HepG2 (cell line): Measurements from ENCODE around the gene ABCD4. TPM values are rescaled to one million over a fixed set of nuclear protein-coding genes. Genes with fewer than 3 reads are reported as not detected.

ENCODE experiments used
- CCDC6 ChIP-seq: sonication (generic); formaldehyde crosslinking; IDR thresholded peaks from 2 replicates; pipeline ENCODE4 v1.8.1; 2022; ENCODE audit warnings: mild to moderate bottlenecking, missing genetic modification reagents, moderate library complexity
- HMG20A ChIP-seq: IDR thresholded peaks from 2 replicates; pipeline ENCODE4 v1.6.1; 2016; ENCODE audit warnings: borderline replicate concordance
- KLF12 ChIP-seq: sonication (generic); formaldehyde crosslinking; IDR thresholded peaks from 2 replicates; pipeline ENCODE4 v1.4.0; 2020; ENCODE audit warnings: missing genetic modification reagents, borderline replicate concordance
- MEF2D ChIP-seq: sonication (generic); formaldehyde crosslinking; IDR thresholded peaks from 2 replicates; pipeline ENCODE4 v1.5.1; 2020; ENCODE audit warnings: mild to moderate bottlenecking, missing genetic modification reagents
- MXD4 ChIP-seq: IDR thresholded peaks from 2 replicates; pipeline ENCODE4 v1.6.1; 2016; ENCODE audit warnings: mild to moderate bottlenecking, missing biosample characterization, missing genetic modification reagents
- MXI1 ChIP-seq: IDR thresholded peaks from 3 replicates; pipeline ENCODE4 v1.6.1; 2012; ENCODE audit warnings: low read depth, low read length, inconsistent platforms, borderline replicate concordance
- PHF5A ChIP-seq: IDR thresholded peaks from one replicate; pipeline ENCODE4 v1.6.1; 2018; ENCODE audit warnings: low read depth, missing genetic modification reagents; ENCODE audit not compliant: unreplicated experiment
- RAD21 ChIP-seq: fragments of 450-650 bp; formaldehyde crosslinking; IDR thresholded peaks from 2 replicates; pipeline ENCODE4 v1.5.0; 2020; ENCODE audit warnings: mild to moderate bottlenecking
- SALL2 ChIP-seq: sonication (generic); formaldehyde crosslinking; IDR thresholded peaks from 2 replicates; pipeline ENCODE4 v1.8.1; 2023; ENCODE audit warnings: mild to moderate bottlenecking, missing genetic modification reagents, inconsistent platforms
- SNAPC2 ChIP-seq: sonication (generic); formaldehyde crosslinking; IDR thresholded peaks from 2 replicates; pipeline ENCODE4 v1.8.1; 2022; ENCODE audit warnings: mild to moderate bottlenecking, missing genetic modification reagents
- YEATS4 ChIP-seq: sonication (generic); formaldehyde crosslinking; IDR thresholded peaks from 2 replicates; pipeline ENCODE4 v1.4.0; 2020; ENCODE audit warnings: missing genetic modification reagents, borderline replicate concordance
- ZKSCAN8 ChIP-seq: IDR thresholded peaks from 2 replicates; pipeline ENCODE4 v1.6.1; 2016; ENCODE audit warnings: borderline replicate concordance, missing genetic modification reagents, missing compliant biosample characterization
- ZNF337 ChIP-seq: sonication (generic); formaldehyde crosslinking; IDR thresholded peaks from 2 replicates; pipeline ENCODE4 v1.5.1; 2020; ENCODE audit warnings: missing genetic modification reagents, low read depth, mild to moderate bottlenecking, borderline replicate concordance
- ZNF446 ChIP-seq: sonication (generic); formaldehyde crosslinking; IDR thresholded peaks from 2 replicates; pipeline ENCODE4 v1.5.0; 2020; ENCODE audit warnings: mild to moderate bottlenecking, missing genetic modification reagents
- ZNF761 ChIP-seq: sonication (generic); formaldehyde crosslinking; conservative IDR thresholded peaks from 2 replicates; pipeline ENCODE4 v1.4.0; 2020; ENCODE audit warnings: mild to moderate bottlenecking, missing genetic modification reagents
- ZNF839 ChIP-seq: sonication (generic); formaldehyde crosslinking; IDR thresholded peaks from 2 replicates; pipeline ENCODE4 v1.4.0; 2020; ENCODE audit warnings: missing genetic modification reagents, mild to moderate bottlenecking, borderline replicate concordance
- polyA plus RNA-seq, 8 experiments: library from polyadenylated mRNA; depleted of rRNA in 3 of 8; stranded (reverse) in 7 of 8; unstranded in 1 of 8; fragments of >200 nt; fragmentation: Illumina TruSeq in 4 of 8; extraction: Trizol in 4 of 8; gene quantifications; 2 replicates each; pipeline versions ENCODE4 v1.2.1 to v1.2.3, GENCODE V29; 2011 to 2016; ENCODE audit warnings: low read depth in 4 of 8, missing spikeins in 1 of 8, mixed read lengths in 1 of 8; ENCODE audit not compliant: insufficient read depth in 1 of 8
- total RNA-seq, 5 experiments: library from RNA; depleted of rRNA; stranded (reverse); fragments of >200 nt; fragmentation: Illumina TruSeq; extraction: Trizol; gene quantifications; 2 replicates each; pipeline ENCODE4 v1.2.3, GENCODE V29; 2016; ENCODE audit warnings: low read depth in 1 of 5
- TF ChIP-seq, protein P1 (sequence below): sonication (generic); formaldehyde crosslinking; IDR thresholded peaks from 2 replicates; pipeline ENCODE4 v1.5.0; 2020; ENCODE audit warnings: missing genetic modification reagents
- TF ChIP-seq, protein P2 (sequence below): sonication (generic); formaldehyde crosslinking; IDR thresholded peaks from 2 replicates; pipeline ENCODE4 v1.9.0; 2021; ENCODE audit warnings: missing genetic modification reagents, borderline replicate concordance
- TF ChIP-seq, protein P3 (sequence below): sonication (generic); formaldehyde crosslinking; IDR thresholded peaks from 2 replicates; pipeline ENCODE4 v1.4.0; 2020; ENCODE audit warnings: missing genetic modification reagents, borderline replicate concordance
- TF ChIP-seq, protein P4 (sequence below): conservative IDR thresholded peaks from 2 replicates; pipeline ENCODE4 v1.6.1; 2018; ENCODE audit warnings: missing genetic modification reagents
- TF ChIP-seq, protein P5 (sequence below): sonication (generic); formaldehyde crosslinking; conservative IDR thresholded peaks from 2 replicates; pipeline ENCODE4 v1.8.0; 2022; ENCODE audit warnings: missing genetic modification reagents

ABCD4 gene
- total and polyA plus RNA-seq, 2 of the 13 experiments (the other 11 are each of a cell fraction or from before 2014, with no cell fraction given), result 47.5 to 50.5 TPM

DNA sequence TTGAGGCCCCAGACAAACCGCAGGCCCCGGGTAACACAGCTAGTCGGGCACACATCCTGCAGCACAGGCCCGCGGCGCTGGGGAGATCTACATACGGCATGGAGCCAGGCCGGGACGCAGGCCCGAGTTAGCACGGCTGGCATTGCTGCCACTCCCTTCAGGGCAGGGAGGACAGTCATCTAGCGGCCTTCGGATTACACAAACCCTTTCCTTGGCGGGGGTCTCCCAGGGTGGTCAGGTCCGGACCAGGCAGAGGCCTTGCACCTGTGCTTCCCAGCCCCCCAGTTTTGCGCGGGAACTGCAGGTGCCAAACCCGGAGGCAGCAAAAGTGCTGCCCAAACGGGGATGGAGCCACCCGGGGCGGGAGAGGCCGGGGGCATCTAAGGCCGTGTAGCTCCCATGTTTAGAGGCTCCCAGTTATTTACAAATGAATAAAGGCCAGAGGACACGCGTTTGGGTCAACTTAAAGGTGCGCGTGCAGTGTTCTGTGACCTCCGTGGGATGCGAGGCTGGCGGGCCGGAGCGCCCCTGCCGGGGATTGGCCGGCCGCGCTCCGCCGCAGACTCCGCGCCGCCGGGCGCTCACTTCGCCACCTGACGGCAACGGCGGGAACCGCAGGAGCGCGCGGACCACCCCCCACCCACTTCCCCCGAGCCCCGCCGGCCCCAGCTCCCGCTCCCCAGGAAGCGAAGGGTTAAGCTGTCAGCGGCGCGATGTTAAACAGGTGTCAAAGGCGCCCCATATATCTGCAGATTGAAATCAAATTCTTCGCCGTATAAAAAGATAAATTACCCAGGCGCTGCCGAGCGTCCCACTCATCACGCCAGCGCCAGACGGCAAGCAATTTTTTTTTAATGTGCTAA lies 45.4 kb downstream of the ABCD4 start (continued):
- peak; percentile 39; the same call in 1 of the 2 replicates for TF ChIP-seq CCDC6 (CRISPR knock-in tag)
- TF ChIP-seq, protein P1, sequence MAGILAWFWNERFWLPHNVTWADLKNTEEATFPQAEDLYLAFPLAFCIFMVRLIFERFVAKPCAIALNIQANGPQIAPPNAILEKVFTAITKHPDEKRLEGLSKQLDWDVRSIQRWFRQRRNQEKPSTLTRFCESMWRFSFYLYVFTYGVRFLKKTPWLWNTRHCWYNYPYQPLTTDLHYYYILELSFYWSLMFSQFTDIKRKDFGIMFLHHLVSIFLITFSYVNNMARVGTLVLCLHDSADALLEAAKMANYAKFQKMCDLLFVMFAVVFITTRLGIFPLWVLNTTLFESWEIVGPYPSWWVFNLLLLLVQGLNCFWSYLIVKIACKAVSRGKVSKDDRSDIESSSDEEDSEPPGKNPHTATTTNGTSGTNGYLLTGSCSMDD (CRISPR knock-in tag), result no peak
- TF ChIP-seq MXD4 (CRISPR knock-in tag), result no peak
- TF ChIP-seq ZNF761, result no peak
- TF ChIP-seq, protein P2, sequence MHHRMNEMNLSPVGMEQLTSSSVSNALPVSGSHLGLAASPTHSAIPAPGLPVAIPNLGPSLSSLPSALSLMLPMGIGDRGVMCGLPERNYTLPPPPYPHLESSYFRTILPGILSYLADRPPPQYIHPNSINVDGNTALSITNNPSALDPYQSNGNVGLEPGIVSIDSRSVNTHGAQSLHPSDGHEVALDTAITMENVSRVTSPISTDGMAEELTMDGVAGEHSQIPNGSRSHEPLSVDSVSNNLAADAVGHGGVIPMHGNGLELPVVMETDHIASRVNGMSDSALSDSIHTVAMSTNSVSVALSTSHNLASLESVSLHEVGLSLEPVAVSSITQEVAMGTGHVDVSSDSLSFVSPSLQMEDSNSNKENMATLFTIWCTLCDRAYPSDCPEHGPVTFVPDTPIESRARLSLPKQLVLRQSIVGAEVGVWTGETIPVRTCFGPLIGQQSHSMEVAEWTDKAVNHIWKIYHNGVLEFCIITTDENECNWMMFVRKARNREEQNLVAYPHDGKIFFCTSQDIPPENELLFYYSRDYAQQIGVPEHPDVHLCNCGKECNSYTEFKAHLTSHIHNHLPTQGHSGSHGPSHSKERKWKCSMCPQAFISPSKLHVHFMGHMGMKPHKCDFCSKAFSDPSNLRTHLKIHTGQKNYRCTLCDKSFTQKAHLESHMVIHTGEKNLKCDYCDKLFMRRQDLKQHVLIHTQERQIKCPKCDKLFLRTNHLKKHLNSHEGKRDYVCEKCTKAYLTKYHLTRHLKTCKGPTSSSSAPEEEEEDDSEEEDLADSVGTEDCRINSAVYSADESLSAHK, result no peak
- TF ChIP-seq, protein P3, sequence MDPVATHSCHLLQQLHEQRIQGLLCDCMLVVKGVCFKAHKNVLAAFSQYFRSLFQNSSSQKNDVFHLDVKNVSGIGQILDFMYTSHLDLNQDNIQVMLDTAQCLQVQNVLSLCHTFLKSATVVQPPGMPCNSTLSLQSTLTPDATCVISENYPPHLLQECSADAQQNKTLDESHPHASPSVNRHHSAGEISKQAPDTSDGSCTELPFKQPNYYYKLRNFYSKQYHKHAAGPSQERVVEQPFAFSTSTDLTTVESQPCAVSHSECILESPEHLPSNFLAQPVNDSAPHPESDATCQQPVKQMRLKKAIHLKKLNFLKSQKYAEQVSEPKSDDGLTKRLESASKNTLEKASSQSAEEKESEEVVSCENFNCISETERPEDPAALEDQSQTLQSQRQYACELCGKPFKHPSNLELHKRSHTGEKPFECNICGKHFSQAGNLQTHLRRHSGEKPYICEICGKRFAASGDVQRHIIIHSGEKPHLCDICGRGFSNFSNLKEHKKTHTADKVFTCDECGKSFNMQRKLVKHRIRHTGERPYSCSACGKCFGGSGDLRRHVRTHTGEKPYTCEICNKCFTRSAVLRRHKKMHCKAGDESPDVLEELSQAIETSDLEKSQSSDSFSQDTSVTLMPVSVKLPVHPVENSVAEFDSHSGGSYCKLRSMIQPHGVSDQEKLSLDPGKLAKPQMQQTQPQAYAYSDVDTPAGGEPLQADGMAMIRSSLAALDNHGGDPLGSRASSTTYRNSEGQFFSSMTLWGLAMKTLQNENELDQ (CRISPR knock-in tag), result no peak
- no peak for TF ChIP-seq MXI1
- no peak for TF ChIP-seq ZKSCAN8
- TF ChIP-seq, protein P4, sequence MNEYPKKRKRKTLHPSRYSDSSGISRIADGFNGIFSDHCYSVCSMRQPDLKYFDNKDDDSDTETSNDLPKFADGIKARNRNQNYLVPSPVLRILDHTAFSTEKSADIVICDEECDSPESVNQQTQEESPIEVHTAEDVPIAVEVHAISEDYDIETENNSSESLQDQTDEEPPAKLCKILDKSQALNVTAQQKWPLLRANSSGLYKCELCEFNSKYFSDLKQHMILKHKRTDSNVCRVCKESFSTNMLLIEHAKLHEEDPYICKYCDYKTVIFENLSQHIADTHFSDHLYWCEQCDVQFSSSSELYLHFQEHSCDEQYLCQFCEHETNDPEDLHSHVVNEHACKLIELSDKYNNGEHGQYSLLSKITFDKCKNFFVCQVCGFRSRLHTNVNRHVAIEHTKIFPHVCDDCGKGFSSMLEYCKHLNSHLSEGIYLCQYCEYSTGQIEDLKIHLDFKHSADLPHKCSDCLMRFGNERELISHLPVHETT (CRISPR knock-in tag), result no peak
- peak; percentile 65 for TF ChIP-seq RAD21 (CRISPR knock-in tag)
- TF ChIP-seq ZNF839 (CRISPR knock-in tag), result no peak
- TF ChIP-seq, protein P5, sequence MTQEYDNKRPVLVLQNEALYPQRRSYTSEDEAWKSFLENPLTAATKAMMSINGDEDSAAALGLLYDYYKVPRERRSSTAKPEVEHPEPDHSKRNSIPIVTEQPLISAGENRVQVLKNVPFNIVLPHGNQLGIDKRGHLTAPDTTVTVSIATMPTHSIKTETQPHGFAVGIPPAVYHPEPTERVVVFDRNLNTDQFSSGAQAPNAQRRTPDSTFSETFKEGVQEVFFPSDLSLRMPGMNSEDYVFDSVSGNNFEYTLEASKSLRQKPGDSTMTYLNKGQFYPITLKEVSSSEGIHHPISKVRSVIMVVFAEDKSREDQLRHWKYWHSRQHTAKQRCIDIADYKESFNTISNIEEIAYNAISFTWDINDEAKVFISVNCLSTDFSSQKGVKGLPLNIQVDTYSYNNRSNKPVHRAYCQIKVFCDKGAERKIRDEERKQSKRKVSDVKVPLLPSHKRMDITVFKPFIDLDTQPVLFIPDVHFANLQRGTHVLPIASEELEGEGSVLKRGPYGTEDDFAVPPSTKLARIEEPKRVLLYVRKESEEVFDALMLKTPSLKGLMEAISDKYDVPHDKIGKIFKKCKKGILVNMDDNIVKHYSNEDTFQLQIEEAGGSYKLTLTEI (CRISPR knock-in tag), result no peak
- no peak for TF ChIP-seq KLF12 (CRISPR knock-in tag)
- no peak for TF ChIP-seq ZNF337 (CRISPR knock-in tag)
- TF ChIP-seq SALL2, result no peak
- no peak for TF ChIP-seq MEF2D
- TF ChIP-seq ZNF446 (CRISPR knock-in tag), result no peak
- TF ChIP-seq YEATS4, result no peak
- no peak for TF ChIP-seq SNAPC2
- no peak for TF ChIP-seq PHF5A (CRISPR knock-in tag)
- no peak for TF ChIP-seq HMG20A (CRISPR knock-in tag)
